ENCODE measurements around the gene PPP2R3B.

Gene PPP2R3B

GRCh38 chrX:291411-291901, 95.3 kb downstream of the PPP2R3B start:
- no peak for DNase-seq

GRCh38 chrX:290476-291166, 96.1 kb downstream of the PPP2R3B start:
- no peak for DNase-seq

GRCh38 chrX:288561-288991, 98.1 kb downstream of the PPP2R3B start:
- DNase-seq, result no peak

- DNase-seq, result no peak
These were observed 99.0 kb downstream of the PPP2R3B start for GRCh38 chrX:287670-288069.

- DNase-seq, result no peak
These were observed 101.5 kb downstream of the PPP2R3B start for GRCh38 chrX:285076-285677.

Measured in fibroblast of upper back skin (primary cell).